Measurements from ENCODE around the gene DCT. TPM values are rescaled to one million over a fixed set of nuclear protein-coding genes. Genes with fewer than 3 reads are reported as not detected.

Gene DCT
- total RNA-seq, 1 donor from 2014 or later = not detected

- H3K27ac Mint-ChIP-seq = no peak overlapping the region
These were observed 65.9 kb downstream of the DCT start for GRCh38 chr13:94413598-94413944.

GRCh38 chr13:94412870-94413597 lies 66.4 kb downstream of the DCT start:
- no peaks in the 10 kb centered on the region for H3K27me3 ChIP-seq
- H3K9me3 ChIP-seq (ENCODE audit: low read depth) = no peaks in the 10 kb centered on the region
- DNase-seq (ENCODE audit: low spot score) = no peak
- no peaks in the 10 kb centered on the region for H3K36me3 ChIP-seq
- peaks cover 22% of the 10 kb centered on the region for H3K4me1 ChIP-seq
- Mint-ChIP-seq H3K27ac (no peak overlapping the region), H3K4me1 (peaks cover 22% of the 10 kb centered on the region), H3K27me3 (ENCODE audit: insufficient read depth, low read depth) (no peaks in the 10 kb centered on the region), H3K4me3 (no peak overlapping the region), H3K36me3 (no peaks in the 10 kb centered on the region), H3K9me3 (no peaks in the 10 kb centered on the region)
- no peak overlapping the region for H3K4me3 ChIP-seq
- H3F3A ChIP-seq (ENCODE audit: low read depth) = peaks cover 15% of the 10 kb centered on the region
- TF ChIP-seq CTCF (IDR thresholded peaks at IDR 0.05) (no peak), EZH2phosphoT487 (IDR thresholded peaks at IDR 0.05) (no peak), EZH2 (IDR thresholded peaks at IDR 0.05) (no peak)
- no peak overlapping the region for H2AFZ ChIP-seq (replicated peaks)
- no peak overlapping the region for H3K4me2 ChIP-seq
- no peaks in the 10 kb centered on the region for H4K20me1 ChIP-seq (ENCODE audit: low read depth)
- H3K79me2 ChIP-seq (ENCODE audit: low read depth) = no peaks in the 10 kb centered on the region
- no peak overlapping the region for H3K9ac ChIP-seq
- no peak overlapping the region for H3K27ac ChIP-seq

More at GRCh38 chr13:94413598-94413944, 65.9 kb downstream of the DCT start:
- Histone ChIP-seq H3K9me3 (ENCODE audit: low read depth) (no peaks in the 10 kb centered on the region), H3K4me2 (no peak overlapping the region), H3K27me3 (no peaks in the 10 kb centered on the region), H3K79me2 (ENCODE audit: low read depth) (no peaks in the 10 kb centered on the region), H4K20me1 (ENCODE audit: low read depth) (no peaks in the 10 kb centered on the region), H3K4me3 (no peak overlapping the region), H3K27ac (no peak overlapping the region), H2AFZ (replicated peaks) (no peak overlapping the region), H3K36me3 (no peaks in the 10 kb centered on the region), H3K4me1 (peaks cover 22% of the 10 kb centered on the region), H3F3A (ENCODE audit: low read depth) (peaks cover 15% of the 10 kb centered on the region), H3K9ac (no peak overlapping the region)
- no peak for DNase-seq (ENCODE audit: low spot score)
- peaks cover 22% of the 10 kb centered on the region for H3K4me1 Mint-ChIP-seq
- H3K9me3 Mint-ChIP-seq = no peaks in the 10 kb centered on the region
- no peaks in the 10 kb centered on the region for H3K36me3 Mint-ChIP-seq
- H3K27me3 Mint-ChIP-seq (ENCODE audit: insufficient read depth, low read depth) = no peaks in the 10 kb centered on the region
- no peak overlapping the region for H3K4me3 Mint-ChIP-seq
- no peak for TF ChIP-seq CTCF (IDR thresholded peaks at IDR 0.05)
- TF ChIP-seq EZH2 (IDR thresholded peaks at IDR 0.05) = no peak
- no peak for TF ChIP-seq EZH2phosphoT487 (IDR thresholded peaks at IDR 0.05)

GRCh38 chr13:94411747-94412146 lies 67.7 kb downstream of the DCT start:
- Histone ChIP-seq H3K27ac (no peak overlapping the region), H3K36me3 (no peaks in the 10 kb centered on the region), H3K27me3 (no peaks in the 10 kb centered on the region), H3K9ac (no peak overlapping the region), H2AFZ (replicated peaks) (no peak overlapping the region), H3K9me3 (ENCODE audit: low read depth) (no peaks in the 10 kb centered on the region), H3K79me2 (ENCODE audit: low read depth) (no peaks in the 10 kb centered on the region), H3K4me1 (peaks cover 22% of the 10 kb centered on the region), H3K4me3 (no peak overlapping the region), H3K4me2 (no peak overlapping the region), H3F3A (ENCODE audit: low read depth) (peaks cover 15% of the 10 kb centered on the region), H4K20me1 (ENCODE audit: low read depth) (no peaks in the 10 kb centered on the region)
- Mint-ChIP-seq H3K9me3 (no peaks in the 10 kb centered on the region), H3K27ac (no peak overlapping the region), H3K27me3 (ENCODE audit: insufficient read depth, low read depth) (no peaks in the 10 kb centered on the region), H3K4me3 (no peak overlapping the region), H3K36me3 (no peaks in the 10 kb centered on the region), H3K4me1 (peaks cover 22% of the 10 kb centered on the region)
- no peak for TF ChIP-seq CTCF (IDR thresholded peaks at IDR 0.05)
- TF ChIP-seq EZH2 (IDR thresholded peaks at IDR 0.05) = no peak
- TF ChIP-seq EZH2phosphoT487 (IDR thresholded peaks at IDR 0.05) = no peak
- DNase-seq (ENCODE audit: low spot score) = no peak

Data from neural progenitor cell (in vitro differentiated cells).